Smooth muscle cell of the brain vasculature (primary cell): ENCODE results near the gene ZC3H12C.

Experiments used
- DNase-seq: peaks from one replicate; pipeline ENCODE4 v3.0.0-alpha.2; 2012; ENCODE audit warnings: low read depth, low spot score

ZC3H12C gene

GRCh38 chr11:110148775-110149744, 55.9 kb downstream of the ZC3H12C start:
- DNase-seq = no peak

GRCh38 chr11:110152199-110152598, 59.0 kb downstream of the ZC3H12C start:
- no peak for DNase-seq

- no peak for DNase-seq
Measured at GRCh38 chr11:110153474-110153873, 60.3 kb downstream of the ZC3H12C start.

GRCh38 chr11:110156503-110156902, 63.3 kb downstream of the ZC3H12C start:
- no peak for DNase-seq

- no peak for DNase-seq
Measured at GRCh38 chr11:110158317-110159200, 65.4 kb downstream of the ZC3H12C start.

GRCh38 chr11:110159476-110159875, 66.3 kb downstream of the ZC3H12C start:
- DNase-seq = no peak

- DNase-seq = no peak
Measured at GRCh38 chr11:110160016-110160415, 66.8 kb downstream of the ZC3H12C start.

GRCh38 chr11:110160437-110160836, 67.2 kb downstream of the ZC3H12C start:
- DNase-seq = no peak

GRCh38 chr11:110161061-110161460, 67.9 kb downstream of the ZC3H12C start:
- DNase-seq = no peak

- no peak for DNase-seq
Measured at GRCh38 chr11:110162216-110162615, 69.0 kb downstream of the ZC3H12C start.

- no peak for DNase-seq
Measured at GRCh38 chr11:110165039-110165925, 72.1 kb downstream of the ZC3H12C start.

- no peak for DNase-seq
Measured at GRCh38 chr11:110168033-110168803, 75.0 kb downstream of the ZC3H12C start.

GRCh38 chr11:110169738-110170137, 76.5 kb downstream of the ZC3H12C start:
- no peak for DNase-seq

- no peak for DNase-seq
Measured at GRCh38 chr11:110172468-110173065, 79.4 kb downstream of the ZC3H12C start.

- peak; percentile 40 for DNase-seq
Measured at GRCh38 chr11:110173811-110174644, 80.8 kb downstream of the ZC3H12C start.

- no peak for DNase-seq
Measured at GRCh38 chr11:110174645-110175310, 81.6 kb downstream of the ZC3H12C start.

- no peak for DNase-seq
Measured at GRCh38 chr11:110176366-110177085, 83.3 kb downstream of the ZC3H12C start.

GRCh38 chr11:110177086-110177456, 83.9 kb downstream of the ZC3H12C start:
- no peak for DNase-seq
